ENCODE results near the gene ZNF836. TPM values are rescaled to one million over a fixed set of nuclear protein-coding genes. Genes with fewer than 3 reads are reported as not detected.
A peak's percentile ranks its signal among the peaks of the same experiment; 100 is the strongest.

Gene ZNF836
- total RNA-seq, 3 donors from 2014 or later, result 10.2 to 21.8 (median 16.4) TPM

DNA sequence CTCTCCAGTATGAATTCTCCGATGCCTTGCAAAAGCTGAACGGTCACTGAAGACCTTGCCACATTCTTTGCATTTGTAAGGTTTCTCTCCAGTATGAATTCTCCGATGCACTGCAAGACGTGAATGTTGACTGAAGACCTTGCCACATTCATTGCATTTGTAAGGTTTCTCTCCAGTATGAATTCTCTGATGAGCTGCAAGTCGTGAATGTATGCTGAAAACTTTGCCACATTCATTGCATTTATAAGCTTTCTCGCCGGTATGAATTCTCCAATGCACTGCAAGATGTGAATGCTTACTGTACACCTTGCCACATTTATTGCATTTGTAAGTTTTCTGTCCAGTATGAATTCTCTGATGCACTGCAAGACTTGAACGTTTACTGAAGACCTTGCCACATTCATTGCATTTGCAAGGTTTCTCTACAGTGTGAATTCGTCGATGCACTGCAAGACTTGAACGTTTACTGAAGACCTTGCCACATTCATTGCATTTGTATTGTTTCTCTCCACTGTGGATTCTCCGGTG, 55.8 kb downstream of the ZNF836 start:
- H3K4me1 ChIP-seq, result no peaks in the 10 kb centered on the region
- H3K36me3 ChIP-seq, result peaks cover 26% of the 10 kb centered on the region
- intact Hi-C loops (cut with DNase I; ENCODE audit: low total_unique reads), result no loop called here
- DNase-seq (ENCODE audit: low spot score in 2 of 2), result no peak
- no peaks in the 10 kb centered on the region for H3K27me3 ChIP-seq
- TF ChIP-seq, protein P1, sequence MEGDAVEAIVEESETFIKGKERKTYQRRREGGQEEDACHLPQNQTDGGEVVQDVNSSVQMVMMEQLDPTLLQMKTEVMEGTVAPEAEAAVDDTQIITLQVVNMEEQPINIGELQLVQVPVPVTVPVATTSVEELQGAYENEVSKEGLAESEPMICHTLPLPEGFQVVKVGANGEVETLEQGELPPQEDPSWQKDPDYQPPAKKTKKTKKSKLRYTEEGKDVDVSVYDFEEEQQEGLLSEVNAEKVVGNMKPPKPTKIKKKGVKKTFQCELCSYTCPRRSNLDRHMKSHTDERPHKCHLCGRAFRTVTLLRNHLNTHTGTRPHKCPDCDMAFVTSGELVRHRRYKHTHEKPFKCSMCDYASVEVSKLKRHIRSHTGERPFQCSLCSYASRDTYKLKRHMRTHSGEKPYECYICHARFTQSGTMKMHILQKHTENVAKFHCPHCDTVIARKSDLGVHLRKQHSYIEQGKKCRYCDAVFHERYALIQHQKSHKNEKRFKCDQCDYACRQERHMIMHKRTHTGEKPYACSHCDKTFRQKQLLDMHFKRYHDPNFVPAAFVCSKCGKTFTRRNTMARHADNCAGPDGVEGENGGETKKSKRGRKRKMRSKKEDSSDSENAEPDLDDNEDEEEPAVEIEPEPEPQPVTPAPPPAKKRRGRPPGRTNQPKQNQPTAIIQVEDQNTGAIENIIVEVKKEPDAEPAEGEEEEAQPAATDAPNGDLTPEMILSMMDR (IDR thresholded peaks at IDR 0.05), result no peak
- peak overlapping the region in 1 of 3 donors; percentile 6 for H3K4me3 ChIP-seq
- no peak overlapping the region for H3K27ac ChIP-seq
- peaks cover 87 to 100% of the 10 kb centered on the region in 2 donors for H3K9me3 ChIP-seq

- H3K36me3 ChIP-seq, result peaks cover 21% of the 10 kb centered on the region
- intact Hi-C loops (cut with DNase I; ENCODE audit: low total_unique reads), result no loop called here
These were observed 56.7 kb downstream of the ZNF836 start for GRCh38 chr19:52114691-52115090.

DNA sequence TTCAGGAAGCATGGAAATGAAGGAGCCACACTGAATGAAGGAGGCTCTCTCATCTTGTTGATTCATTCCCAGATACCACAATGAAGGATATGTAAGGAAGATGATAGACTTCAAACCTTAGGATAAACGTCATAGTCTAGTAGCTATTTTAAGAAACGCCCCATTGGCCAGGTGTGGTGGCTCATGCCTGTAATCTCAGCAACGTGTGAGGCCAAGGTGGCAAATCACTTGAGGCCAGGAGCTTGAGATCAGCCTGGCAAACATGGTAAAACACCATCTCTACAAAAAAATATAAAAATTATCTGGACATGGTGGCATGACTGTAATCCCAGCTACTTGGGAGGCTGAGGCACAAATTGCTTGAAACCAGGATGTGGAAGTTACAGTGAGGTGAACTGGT, 58.8 kb downstream of the ZNF836 start:
- no peak for DNase-seq (ENCODE audit: low spot score in 2 of 2)
- TF ChIP-seq POLR2A (IDR thresholded peaks at IDR 0.05), result no peak
- TF ChIP-seq POLR2AphosphoS5 (IDR thresholded peaks at IDR 0.05), result no peak
- TF ChIP-seq, protein P1 (IDR thresholded peaks at IDR 0.05), result no peak
- intact Hi-C loops (cut with DNase I; ENCODE audit: low total_unique reads), result no loop called here
- Histone ChIP-seq H3K27me3 (no peaks in the 10 kb centered on the region), H3K9me3 (peaks cover 84 to 99% of the 10 kb centered on the region in 2 donors), H3K4me1 (no peaks in the 10 kb centered on the region), H3K36me3 (peaks cover 9% of the 10 kb centered on the region), H3K4me3 (no peak overlapping the region), H3K27ac (no peak overlapping the region)

More at GRCh38 chr19:52114691-52115090, 56.7 kb downstream of the ZNF836 start:
- H3K4me1 ChIP-seq, result no peaks in the 10 kb centered on the region
- DNase-seq (ENCODE audit: low spot score in 2 of 2), result no peak
- H3K4me3 ChIP-seq, result no peak overlapping the region
- peaks cover 84 to 100% of the 10 kb centered on the region in 2 donors for H3K9me3 ChIP-seq
- TF ChIP-seq POLR2AphosphoS5 (IDR thresholded peaks at IDR 0.05), result no peak
- TF ChIP-seq, protein P1 (IDR thresholded peaks at IDR 0.05), result no peak
- no peak for TF ChIP-seq POLR2A (IDR thresholded peaks at IDR 0.05)
- H3K27me3 ChIP-seq, result no peaks in the 10 kb centered on the region
- H3K27ac ChIP-seq, result no peak overlapping the region

DNA sequence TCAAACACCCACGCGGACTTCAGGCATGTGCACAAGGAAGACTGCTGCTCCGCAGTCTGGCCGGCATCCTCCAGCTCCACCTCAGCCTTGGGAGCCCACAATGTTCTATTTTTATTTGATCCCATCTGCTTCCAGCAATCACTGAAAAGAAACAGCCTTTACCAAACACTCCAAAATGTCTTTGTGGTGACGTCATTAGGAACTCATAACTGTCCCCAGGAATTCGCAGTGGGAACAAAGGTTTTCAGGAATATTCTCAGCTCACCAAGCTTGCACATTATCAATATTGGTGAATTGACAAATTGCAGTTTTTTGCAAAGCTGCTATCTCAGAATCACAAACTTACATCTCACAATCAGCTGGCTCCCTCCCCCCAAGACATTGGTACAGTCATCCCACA, 60.6 kb downstream of the ZNF836 start:
- H3K4me1 ChIP-seq, result no peaks in the 10 kb centered on the region
- H3K4me3 ChIP-seq, result no peak overlapping the region
- H3K27ac ChIP-seq, result no peak overlapping the region
- TF ChIP-seq, protein P1 (IDR thresholded peaks at IDR 0.05), result no peak
- TF ChIP-seq POLR2AphosphoS5 (IDR thresholded peaks at IDR 0.05) (no peak), POLR2A (IDR thresholded peaks at IDR 0.05) (no peak)
- intact Hi-C loops (cut with DNase I; ENCODE audit: low total_unique reads), result no loop called here
- no peaks in the 10 kb centered on the region for H3K27me3 ChIP-seq
- peaks cover 82 to 96% of the 10 kb centered on the region in 2 donors for H3K9me3 ChIP-seq
- H3K36me3 ChIP-seq, result no peaks in the 10 kb centered on the region
- DNase-seq (ENCODE audit: low spot score in 2 of 2), result no peak

Other genes starting within 250 kb of the ZNF836 start
- 10 to 100 TPM in 1 of 3 donors, 1 to 10 TPM in 2; 5.9 to 13.5 (median 7.9) TPM for gene ZNF613, start 244.1 kb downstream of the ZNF836 start, total RNA-seq
- 10 to 100 TPM; 14.1 to 31.2 (median 14.4) TPM for gene ZNF350, start 184.8 kb downstream of the ZNF836 start, total RNA-seq
- gene ZNF615, start 163.4 kb downstream of the ZNF836 start, total RNA-seq, result 10 to 100 TPM; 15.4 to 35.9 (median 27.2) TPM
- gene ZNF614, start 143.2 kb downstream of the ZNF836 start, total RNA-seq, result 10 to 100 TPM in 1 of 3 donors, 1 to 10 TPM in 2; 5.6 to 13.6 (median 9.5) TPM
- 10 to 100 TPM; 12.0 to 19.3 (median 13.4) TPM for gene ZNF432, start 122.8 kb downstream of the ZNF836 start, total RNA-seq
- 10 to 100 TPM; 16.0 to 25.9 (median 19.3) TPM for gene ZNF841, start 75.9 kb downstream of the ZNF836 start, total RNA-seq
- gene ZNF616, start 31.7 kb downstream of the ZNF836 start, total RNA-seq, result 10 to 100 TPM in 1 of 3 donors, 1 to 10 TPM in 2; 5.8 to 14.0 (median 7.2) TPM
- gene PPP2R1A, start 18.4 kb upstream of the ZNF836 start, total RNA-seq, result 100 to 1,000 TPM; 145 to 198 (median 175) TPM
- 10 to 100 TPM; 10.9 to 21.1 (median 18.4) TPM for gene ZNF766, start 98.0 kb upstream of the ZNF836 start, total RNA-seq
- 10 to 100 TPM in 2 of 3 donors, 1 to 10 TPM in 1; 8.0 to 15.8 (median 11.8) TPM for gene ZNF480, start 125.5 kb upstream of the ZNF836 start, total RNA-seq
- 1 to 10 TPM; 1.1 to 7.0 (median 2.6) TPM for gene ZNF610, start 164.6 kb upstream of the ZNF836 start, total RNA-seq
- gene ZNF880, start 198.3 kb upstream of the ZNF836 start, total RNA-seq, result 10 to 100 TPM; 18.6 to 32.9 (median 22.0) TPM
- gene ZNF528, start 226.2 kb upstream of the ZNF836 start, total RNA-seq, result 10 to 100 TPM; 20.5 to 29.0 (median 28.2) TPM